ENCODE results near the gene AFG1L. TPM values are rescaled to one million over a fixed set of nuclear protein-coding genes. Genes with fewer than 3 reads are reported as not detected.

Gene AFG1L
- polyA plus RNA-seq, 5 donors = 5.4 to 7.7 (median 6.8) TPM

DNA sequence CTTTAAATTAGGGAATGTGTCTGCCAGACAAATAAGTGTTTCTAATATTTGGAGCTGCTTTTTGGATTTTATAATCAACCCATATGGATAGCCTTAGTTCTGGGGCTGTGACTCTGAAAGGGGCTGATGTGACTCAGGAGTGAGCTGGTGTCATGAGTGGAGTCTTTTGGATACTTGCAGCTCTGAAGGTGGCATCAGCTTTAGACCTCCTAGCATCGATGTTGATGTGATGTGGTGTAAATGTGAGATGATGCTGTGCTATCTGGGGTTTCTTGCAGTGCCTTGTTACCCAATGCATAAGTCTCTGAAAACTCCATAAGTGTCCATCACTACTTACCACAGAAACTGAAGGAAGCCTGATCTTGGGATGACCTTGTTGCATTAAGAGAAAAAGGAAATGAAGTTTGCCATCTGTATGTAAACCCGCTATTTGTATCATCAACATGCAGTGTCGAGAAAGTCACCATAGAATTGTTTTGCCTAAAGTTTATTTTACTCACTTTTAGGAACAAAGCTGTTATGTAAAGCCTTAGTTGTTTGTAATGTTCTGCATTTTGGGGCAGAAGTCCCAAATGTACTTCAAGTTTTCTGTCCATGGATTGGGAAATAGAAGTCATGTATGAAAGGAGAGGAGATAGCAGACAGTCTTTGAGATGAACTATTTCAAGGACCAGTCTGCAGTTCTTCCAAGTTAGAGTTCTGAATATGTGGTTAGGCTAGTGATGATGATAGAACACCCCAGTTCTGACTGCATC is 273.9 kb downstream of the AFG1L start:
- DNase-seq = no peak

DNA sequence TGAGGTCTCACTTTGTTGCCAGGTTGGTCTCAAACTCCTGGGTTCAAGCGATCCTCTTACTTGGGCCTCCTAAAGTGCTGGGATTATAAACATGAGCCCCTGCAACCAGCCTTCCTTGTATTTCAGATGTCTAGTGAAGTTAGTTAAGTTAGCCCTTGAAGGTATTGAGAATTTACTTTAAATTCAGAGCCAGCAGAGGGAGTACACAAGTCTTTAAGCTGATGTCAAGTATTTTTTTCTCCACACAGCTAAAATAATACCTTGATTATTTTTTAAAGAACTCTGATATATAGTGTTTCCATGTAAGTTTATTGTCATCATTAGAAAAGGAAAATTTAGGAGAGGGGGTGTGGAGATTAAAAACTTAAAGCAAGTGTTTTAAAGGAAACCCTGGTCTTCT is 275.7 kb downstream of the AFG1L start:
- no peak for DNase-seq

DNA sequence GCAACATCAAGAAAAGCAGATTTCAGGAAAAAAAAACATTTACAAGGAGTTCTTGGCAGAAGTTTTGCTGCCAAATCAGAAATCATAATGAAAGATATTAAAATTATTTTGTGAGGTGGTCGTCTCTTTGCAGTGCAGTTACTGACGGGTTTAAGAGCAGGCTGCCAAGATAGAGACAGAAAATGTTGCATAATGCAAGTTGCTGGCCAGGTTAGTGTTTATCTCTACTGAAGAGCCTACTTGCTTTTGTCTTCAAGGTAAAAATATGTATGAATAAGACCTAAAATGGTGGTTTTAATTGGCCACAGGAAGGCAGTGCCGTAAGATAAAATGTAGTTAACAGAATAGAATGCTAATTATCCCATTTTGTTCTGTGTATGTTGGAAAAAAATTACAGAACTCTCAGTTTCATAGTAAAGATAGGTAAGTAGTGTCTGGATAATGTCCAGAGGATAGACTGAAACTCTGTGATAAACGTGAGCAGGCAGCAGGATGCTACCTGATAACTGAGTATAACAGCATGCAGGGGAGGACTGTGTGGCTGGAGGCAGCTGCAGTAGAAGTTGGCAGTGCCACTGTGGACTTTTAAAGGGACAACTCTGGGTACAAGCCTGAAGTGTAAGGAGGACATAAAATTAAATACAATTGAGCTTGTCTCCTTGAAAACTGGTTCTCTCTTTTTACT is 279.7 kb downstream of the AFG1L start:
- no peak for DNase-seq

Other genes starting within 250 kb of the AFG1L start
- 10 to 100 TPM; 14.5 to 26.1 (median 21.5) TPM for gene OSTM1, start 220.3 kb upstream of the AFG1L start, polyA plus RNA-seq (ENCODE audit: insufficient read depth in 1 of 5, insufficient read length in 5 of 5, low replicate concordance in 1 of 5)
- under 1 TPM in 2 of 5 donors, not detected in 3; 0.07 to 0.09 TPM for gene NR2E1, start 129.0 kb upstream of the AFG1L start, polyA plus RNA-seq (ENCODE audit: insufficient read depth in 1 of 5, insufficient read length in 5 of 5, low replicate concordance in 1 of 5)
- 100 to 1,000 TPM; 246 to 284 (median 266) TPM for gene SNX3, start 34.0 kb upstream of the AFG1L start, polyA plus RNA-seq (ENCODE audit: insufficient read depth in 1 of 5, insufficient read length in 5 of 5, low replicate concordance in 1 of 5)